ENCODE data around the gene ABCA2.

The ABCA2 gene

GRCh38 chr9:136960212-136960937 lies 67.7 kb downstream of the ABCA2 start:
- H3K9ac ChIP-seq (ENCODE audit: low read length) = no peak overlapping the region

DNA sequence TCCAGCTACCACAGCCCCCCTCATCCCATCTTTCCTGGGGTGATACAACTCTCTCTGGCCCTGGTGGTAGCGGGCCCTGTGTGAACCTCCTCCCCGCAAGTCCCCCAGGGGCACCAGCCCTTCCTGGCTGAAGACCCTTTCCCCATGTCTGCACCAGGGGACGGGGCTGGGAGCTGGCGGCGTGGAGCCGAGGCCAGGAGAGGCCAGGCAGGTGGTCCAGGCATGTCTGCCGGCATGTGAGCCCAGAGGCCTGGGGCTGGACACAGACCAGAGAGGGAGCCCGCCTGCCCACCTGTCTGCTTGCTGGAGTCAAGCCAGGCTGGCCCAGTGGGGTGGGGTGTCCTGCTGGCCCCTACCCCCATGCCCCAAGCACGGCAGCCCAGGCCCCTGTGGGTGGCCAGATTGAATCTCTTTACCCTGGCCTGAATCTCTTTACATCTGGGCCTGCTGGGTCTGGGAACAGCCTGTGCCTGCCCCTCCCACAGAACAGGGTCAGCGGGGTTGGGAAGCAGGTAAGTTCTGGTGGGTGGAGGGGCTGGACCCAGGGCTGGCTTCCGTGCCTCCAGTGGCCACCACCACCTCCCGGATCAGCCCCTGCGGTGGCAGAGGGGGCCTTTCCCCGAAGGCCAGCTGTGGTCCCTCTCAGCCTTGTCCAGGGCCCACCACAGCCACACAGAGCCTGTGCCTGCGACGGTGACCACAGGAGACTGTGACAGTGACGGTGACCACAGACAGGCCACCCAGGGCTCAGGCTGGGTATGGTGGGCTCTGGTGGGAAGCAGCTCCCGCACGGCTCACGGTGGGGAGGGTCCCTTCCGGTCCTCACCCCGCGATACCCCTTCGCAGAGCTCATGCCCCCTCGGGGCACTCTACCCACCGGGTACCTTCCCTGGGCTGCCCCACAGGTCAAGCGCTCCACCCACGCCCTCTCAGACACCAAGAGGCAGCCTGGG lies 68.9 kb downstream of the ABCA2 start:
- Histone ChIP-seq H3K4me3 (ENCODE audit: insufficient read depth, low read length, poor library complexity, severe bottlenecking) (no peak overlapping the region), H3K27me3 (ENCODE audit: low read length) (no peaks in the 10 kb centered on the region), H3K9ac (ENCODE audit: low read length) (no peak overlapping the region)

More at GRCh38 chr9:136960212-136960937, 67.7 kb downstream of the ABCA2 start:
- Histone ChIP-seq H3K9me3 (ENCODE audit: insufficient read depth, low read length) (no peaks in the 10 kb centered on the region), H3K27me3 (ENCODE audit: low read length) (no peaks in the 10 kb centered on the region), H3F3A (ENCODE audit: insufficient read depth) (no peaks in the 10 kb centered on the region), H3K4me3 (ENCODE audit: insufficient read depth, low read length, poor library complexity, severe bottlenecking) (no peak overlapping the region), H3K36me3 (ENCODE audit: low read length) (no peaks in the 10 kb centered on the region), H2AFZ (ENCODE audit: low read depth, low read length, severe bottlenecking) (no peak overlapping the region), H3K4me2 (ENCODE audit: low read depth, low read length, poor library complexity, severe bottlenecking) (no peak overlapping the region), H3K27ac (ENCODE audit: low read depth, low read length) (no peak overlapping the region), H3K79me2 (ENCODE audit: insufficient read depth, low read length) (no peaks in the 10 kb centered on the region), H4K20me1 (ENCODE audit: low read depth, low read length) (no peaks in the 10 kb centered on the region), H3K9me2 (replicated peaks; ENCODE audit: insufficient read depth, low read length) (no peaks in the 10 kb centered on the region)
- no peak for TF ChIP-seq EZH2phosphoT487 (conservative IDR thresholded peaks at IDR 0.05; ENCODE audit: low read length)
- TF ChIP-seq CTCF (IDR thresholded peaks at IDR 0.05; ENCODE audit: insufficient read depth, low read length, poor library complexity, severe bottlenecking) = no peak

GRCh38 chr9:136958473-136958872 lies 69.6 kb downstream of the ABCA2 start:
- H3K9me2 ChIP-seq (replicated peaks; ENCODE audit: insufficient read depth, low read length) = no peaks in the 10 kb centered on the region
- no peak overlapping the region for H3K27ac ChIP-seq (ENCODE audit: low read depth, low read length)
- H3K9me3 ChIP-seq (ENCODE audit: insufficient read depth, low read length) = no peaks in the 10 kb centered on the region
- H2AFZ ChIP-seq (ENCODE audit: low read depth, low read length, severe bottlenecking) = no peak overlapping the region
- no peaks in the 10 kb centered on the region for H3F3A ChIP-seq (ENCODE audit: insufficient read depth)
- no peak overlapping the region for H3K4me2 ChIP-seq (ENCODE audit: low read depth, low read length, poor library complexity, severe bottlenecking)
- no peak overlapping the region for H3K4me3 ChIP-seq (ENCODE audit: insufficient read depth, low read length, poor library complexity, severe bottlenecking)
- H3K9ac ChIP-seq (ENCODE audit: low read length) = no peak overlapping the region
- TF ChIP-seq EZH2phosphoT487 (conservative IDR thresholded peaks at IDR 0.05; ENCODE audit: low read length) (no peak), CTCF (IDR thresholded peaks at IDR 0.05; ENCODE audit: insufficient read depth, low read length, poor library complexity, severe bottlenecking) (no peak)
- no peaks in the 10 kb centered on the region for H3K79me2 ChIP-seq (ENCODE audit: insufficient read depth, low read length)
- no peaks in the 10 kb centered on the region for H3K27me3 ChIP-seq (ENCODE audit: low read length)
- no peaks in the 10 kb centered on the region for H4K20me1 ChIP-seq (ENCODE audit: low read depth, low read length)
- H3K36me3 ChIP-seq (ENCODE audit: low read length) = no peaks in the 10 kb centered on the region

More for the DNA sequence above, 68.9 kb downstream of the ABCA2 start:
- no peak overlapping the region for H3K27ac ChIP-seq (ENCODE audit: low read depth, low read length)
- H3F3A ChIP-seq (ENCODE audit: insufficient read depth) = no peaks in the 10 kb centered on the region
- no peak overlapping the region for H3K4me2 ChIP-seq (ENCODE audit: low read depth, low read length, poor library complexity, severe bottlenecking)
- H3K79me2 ChIP-seq (ENCODE audit: insufficient read depth, low read length) = no peaks in the 10 kb centered on the region
- no peaks in the 10 kb centered on the region for H3K9me3 ChIP-seq (ENCODE audit: insufficient read depth, low read length)
- no peaks in the 10 kb centered on the region for H3K36me3 ChIP-seq (ENCODE audit: low read length)
- no peak for TF ChIP-seq EZH2phosphoT487 (conservative IDR thresholded peaks at IDR 0.05; ENCODE audit: low read length)
- no peak for TF ChIP-seq CTCF (IDR thresholded peaks at IDR 0.05; ENCODE audit: insufficient read depth, low read length, poor library complexity, severe bottlenecking)
- H4K20me1 ChIP-seq (ENCODE audit: low read depth, low read length) = no peaks in the 10 kb centered on the region
- no peaks in the 10 kb centered on the region for H3K9me2 ChIP-seq (replicated peaks; ENCODE audit: insufficient read depth, low read length)
- no peak overlapping the region for H2AFZ ChIP-seq (ENCODE audit: low read depth, low read length, severe bottlenecking)
